IPS-11a (cell line): ENCODE results near the gene GTPBP1.

Source experiments
- H3K4me3 ChIP-seq: one replicate; pipeline ENCODE4 v1.5.1; 2013; ENCODE audit warnings: low read depth, low read length, control low read depth

GTPBP1 gene

GRCh38 chr22:38700789-38701628, 4.7 kb upstream of the GTPBP1 start, which contains the start of gene JOSD1:
Gene JOSD1 (minus strand): TSS chr22:38700943. CDS start chr22:38699987, 956 bp downstream.
- peak within 1 kb of the TSS; percentile 83 for H3K4me3 ChIP-seq

- H3K4me3 ChIP-seq, result no peak overlapping the region
Measured at GRCh38 chr22:38704654-38705234, 1.0 kb upstream of the GTPBP1 start.

- H3K4me3 ChIP-seq, result peak overlapping the region; percentile 94
Measured at GRCh38 chr22:38706101-38706900, 557 bp downstream of the GTPBP1 start.

GRCh38 chr22:38706901-38707195, 1.1 kb downstream of the GTPBP1 start:
- peak overlapping the region; percentile 94 for H3K4me3 ChIP-seq

GRCh38 chr22:38707346-38707745, 1.6 kb downstream of the GTPBP1 start:
- H3K4me3 ChIP-seq, result no peak overlapping the region

- no peak overlapping the region for H3K4me3 ChIP-seq
Measured at GRCh38 chr22:38707984-38708383, 2.2 kb downstream of the GTPBP1 start.

- no peak overlapping the region for H3K4me3 ChIP-seq
Measured at GRCh38 chr22:38709306-38709705, 3.6 kb downstream of the GTPBP1 start.

GRCh38 chr22:38710351-38710750, 4.6 kb downstream of the GTPBP1 start:
- H3K4me3 ChIP-seq, result no peak overlapping the region

GRCh38 chr22:38710866-38711265, 5.1 kb downstream of the GTPBP1 start:
- H3K4me3 ChIP-seq, result no peak overlapping the region

- H3K4me3 ChIP-seq, result no peak overlapping the region
Measured at GRCh38 chr22:38712486-38713207, 6.9 kb downstream of the GTPBP1 start.

GRCh38 chr22:38713921-38714320, 8.2 kb downstream of the GTPBP1 start:
- H3K4me3 ChIP-seq, result no peak overlapping the region

GRCh38 chr22:38715176-38715764, 9.5 kb downstream of the GTPBP1 start:
- no peak overlapping the region for H3K4me3 ChIP-seq

- no peak overlapping the region for H3K4me3 ChIP-seq
Measured at GRCh38 chr22:38715852-38716251, 10.1 kb downstream of the GTPBP1 start.

GRCh38 chr22:38716271-38716670, 10.5 kb downstream of the GTPBP1 start:
- no peak overlapping the region for H3K4me3 ChIP-seq

GRCh38 chr22:38716826-38717225, 11.1 kb downstream of the GTPBP1 start:
- H3K4me3 ChIP-seq, result no peak overlapping the region

- no peak overlapping the region for H3K4me3 ChIP-seq
Measured at GRCh38 chr22:38717244-38717643, 11.5 kb downstream of the GTPBP1 start.

- no peak overlapping the region for H3K4me3 ChIP-seq
Measured at GRCh38 chr22:38718414-38718813, 12.7 kb downstream of the GTPBP1 start.

- H3K4me3 ChIP-seq, result no peak overlapping the region
Measured at GRCh38 chr22:38719196-38719595, 13.5 kb downstream of the GTPBP1 start.

- H3K4me3 ChIP-seq, result no peak overlapping the region
Measured at GRCh38 chr22:38720350-38720749, 14.6 kb downstream of the GTPBP1 start.

GRCh38 chr22:38721551-38721950, 15.8 kb downstream of the GTPBP1 start:
- no peak overlapping the region for H3K4me3 ChIP-seq

GRCh38 chr22:38724176-38724575, 18.4 kb downstream of the GTPBP1 start:
- H3K4me3 ChIP-seq, result no peak overlapping the region
